Lung (tissue), 12 donors: ENCODE results near the gene REC114. TPM values are rescaled to one million over a fixed set of nuclear protein-coding genes. Genes with fewer than 3 reads are reported as not detected.

Experiments used
- ATAC-seq: fragments of 200-7000 bp; cut with Tn5 transposase; one replicate; pipeline ENCODE4 v1.9.1; 2020; ENCODE audit warnings: moderate number of reproducible peaks; ENCODE audit not compliant: insufficient read depth, low FRiP score
- DNase-seq, 3 donors: peaks; one replicate each; pipeline ENCODE4 v3.0.0-alpha.2; 2013 to 2017
- H3K27ac ChIP-seq, 2 donors: one replicate each; pipeline ENCODE4 v1.5.1; 2013; ENCODE audit warnings: mild to moderate bottlenecking in 2 of 2, moderate library complexity in 2 of 2, control low read depth in 1 of 2, inconsistent platforms in 1 of 2, low read depth in 1 of 2, low read length in 1 of 2
- H3K27me3 ChIP-seq, 3 donors: one replicate each; pipeline ENCODE4 v1.5.1; 2013; ENCODE audit warnings: low read length in 2 of 3; ENCODE audit not compliant: control insufficient read depth in 3 of 3, insufficient read depth in 3 of 3
- H3K36me3 ChIP-seq, 4 donors: one replicate each; pipeline ENCODE4 v1.5.1; 2013; ENCODE audit warnings: low read length in 4 of 4, mild to moderate bottlenecking in 1 of 4, moderate library complexity in 1 of 4; ENCODE audit not compliant: control insufficient read depth in 4 of 4, insufficient read depth in 4 of 4
- H3K4me1 ChIP-seq, 5 donors: one replicate each; pipeline ENCODE4 v1.5.1; 2013; ENCODE audit warnings: low read length in 5 of 5, mild to moderate bottlenecking in 2 of 5, moderate library complexity in 1 of 5; ENCODE audit not compliant: control insufficient read depth in 5 of 5, insufficient read depth in 5 of 5
- H3K4me3 ChIP-seq: one replicate; pipeline ENCODE4 v1.5.1; 2013; ENCODE audit warnings: mild to moderate bottlenecking, control low read depth, moderate library complexity
- H3K9ac ChIP-seq, 2 donors: one replicate each; pipeline ENCODE4 v1.5.1; 2013; ENCODE audit warnings: low read length in 2 of 2, control low read depth in 1 of 2; ENCODE audit not compliant: insufficient read depth in 1 of 2
- H3K9me3 ChIP-seq, 4 donors: one replicate each; pipeline ENCODE4 v1.5.1; 2013; ENCODE audit warnings: low read length in 3 of 4, mild to moderate bottlenecking in 1 of 4, moderate library complexity in 1 of 4; ENCODE audit not compliant: control insufficient read depth in 4 of 4, insufficient read depth in 3 of 4
- CTCF ChIP-seq: IDR thresholded peaks from 2 replicates; pipeline ENCODE4 v1.5.1; 2012; ENCODE audit warnings: mild to moderate bottlenecking; ENCODE audit errors: control extremely low read depth, extremely low read depth
- WGBS, 2 donors: extraction: QIAGEN DNeasy Blood & Tissue Kit; methylation state at CpG; one replicate each; pipeline ENCODE4 v1.1.7; 2013; 5-methylcytosine and 5-hydroxymethylcytosine counted together
- polyA plus RNA-seq, 2 donors: library from polyadenylated mRNA; stranded (reverse); fragments of 200-250 nt; gene quantifications; one replicate each; pipeline ENCODE4 v1.2.1, GENCODE V29; 2013
- total RNA-seq, 2 donors: library from RNA; depleted of rRNA in 1 of 2; stranded (reverse); fragments of >200 nt in 1 of 2; gene quantifications; one replicate each; pipeline ENCODE4 v1.2.1, GENCODE V29; 2014 to 2021
- donor health status: control.
- donor health status: control.
- donor health status: Bipolar disorder and iron deficiency.
- donor health status: healthy.
- donor health status: DM: yes; HTN: yes; CAD: no.

REC114 gene
- total and polyA plus RNA-seq, 4 donors = 0.15 TPM; not detected in 3

- WGBS, 2 donors = 85 to 91% methylated on average over 1 of the region's 1 CpG
- Histone ChIP-seq H3K36me3 (no peaks in the 10 kb centered on the region), H3K9me3 (peaks cover 0 to 3% (median 0%) of the 10 kb centered on the region in 4 donors), H3K9ac (no peak overlapping the region), H3K4me3 (no peak overlapping the region), H3K4me1 (peaks cover 0 to 2% (median 0%) of the 10 kb centered on the region in 5 donors), H3K27me3 (peaks cover 0 to 2% (median 0%) of the 10 kb centered on the region in 3 donors), H3K27ac (no peak overlapping the region)
- TF ChIP-seq CTCF = no peak
- ATAC-seq (no peak), DNase-seq (no peak)
These were observed 45.7 kb downstream of the REC114 start for GRCh38 chr15:73488698-73489097.

GRCh38 chr15:73493922-73494321, 51.0 kb downstream of the REC114 start:
- peaks cover 0 to 7% (median 0%) of the 10 kb centered on the region in 3 donors for H3K27me3 ChIP-seq
- no peaks in the 10 kb centered on the region for H3K36me3 ChIP-seq
- ATAC-seq = no peak
- WGBS, 2 donors = 97 to 98% methylated on average over 2 of the region's 2 CpGs
- H3K9me3 ChIP-seq = no peaks in the 10 kb centered on the region
- DNase-seq = no peak
- no peak overlapping the region for H3K9ac ChIP-seq
- H3K4me3 ChIP-seq = no peak overlapping the region
- no peak overlapping the region for H3K27ac ChIP-seq
- peaks cover 0 to 1% (median 0%) of the 10 kb centered on the region in 5 donors for H3K4me1 ChIP-seq
- no peak for TF ChIP-seq CTCF

- no peak for TF ChIP-seq CTCF
- Histone ChIP-seq H3K9me3 (no peaks in the 10 kb centered on the region), H3K27ac (no peak overlapping the region), H3K9ac (no peak overlapping the region), H3K4me1 (peaks cover 0 to 3% (median 0%) of the 10 kb centered on the region in 5 donors), H3K36me3 (no peaks in the 10 kb centered on the region), H3K4me3 (no peak overlapping the region), H3K27me3 (peaks cover 0 to 7% (median 0%) of the 10 kb centered on the region in 3 donors)
- no peak for ATAC-seq
- DNase-seq = peak in 2 of 3 donors; percentile 7 to 17
- WGBS, 2 donors = 61 to 68% methylated on average over 3 of the region's 3 CpGs
These were observed 52.2 kb downstream of the REC114 start for GRCh38 chr15:73495181-73495580.

- no peak overlapping the region for H3K4me3 ChIP-seq
- no peaks in the 10 kb centered on the region for H3K9me3 ChIP-seq
- DNase-seq (no peak), ATAC-seq (no peak)
- peaks cover 0 to 3% (median 0%) of the 10 kb centered on the region in 5 donors for H3K4me1 ChIP-seq
- no peak overlapping the region for H3K27ac ChIP-seq
- H3K9ac ChIP-seq = no peak overlapping the region
- no peaks in the 10 kb centered on the region for H3K27me3 ChIP-seq
- no peaks in the 10 kb centered on the region for H3K36me3 ChIP-seq
- no peak for TF ChIP-seq CTCF
These were observed 57.7 kb downstream of the REC114 start for GRCh38 chr15:73500696-73501095.
